Activated B cell treated with CpG ODN at 0.5 μM for 24 hours (primary cell): ENCODE results near the gene MYL7. TPM values are rescaled to one million over a fixed set of nuclear protein-coding genes. Genes with fewer than 3 reads are reported as not detected.

Source experiments
- ATAC-seq: fragments of 200-7000 bp; cut with Tn5 transposase; one replicate; pipeline ENCODE4 v1.10.0; 2021; ENCODE audit warnings: low read depth, mild to moderate bottlenecking, moderate library complexity
- CTCF ChIA-PET: fragments of 350-600 bp; sonication (Branson Sonifier 250); formaldehyde crosslinking; loops from one replicate; lab custom pipeline; 2021; ENCODE audit warnings: antibody characterized with exemption; lab: Charles Lee
- POLR2A ChIA-PET: fragments of 350-600 bp; sonication (Branson Sonifier 250); formaldehyde crosslinking; loops from one replicate; lab custom pipeline; 2021; ENCODE audit warnings: antibody characterized with exemption; lab: Charles Lee
- DNase-seq: peaks from one replicate; pipeline ENCODE4 v3.0.0; 2022
- H3K27ac Mint-ChIP-seq: one replicate; pipeline ENCODE4 v1.8.0; 2020; ENCODE audit warnings: mixed read lengths
- H3K27me3 Mint-ChIP-seq: one replicate; pipeline ENCODE4 v1.8.0; 2021; ENCODE audit warnings: mixed read lengths
- H3K36me3 Mint-ChIP-seq: one replicate; pipeline ENCODE4 v1.8.0; 2021; ENCODE audit warnings: low read depth, mixed read lengths
- H3K4me1 Mint-ChIP-seq: one replicate; pipeline ENCODE4 v1.8.0; 2021; ENCODE audit warnings: mixed read lengths
- H3K4me3 Mint-ChIP-seq: one replicate; pipeline ENCODE4 v1.8.0; 2020; ENCODE audit warnings: mild to moderate bottlenecking, mixed read lengths
- H3K9me3 Mint-ChIP-seq: one replicate; pipeline ENCODE4 v1.8.0; 2020; ENCODE audit warnings: mixed read lengths
- CTCF ChIP-seq: fragments of 200-600 bp; IDR thresholded peaks from one replicate; pipeline ENCODE4 v1.8.0; 2022; ENCODE audit warnings: antibody characterized with exemption, mild to moderate bottlenecking
- intact Hi-C: fragments of 100-400 bp; cut with micrococcal nuclease; formaldehyde crosslinking; loops from one replicate; pipeline ENCODE4 v1.15.1; 2024
- total RNA-seq: library from RNA; stranded (reverse); gene quantifications from 2 replicates; pipeline ENCODE4 v1.2.3, GENCODE V29; 2022

Gene MYL7
- total RNA-seq, 1 donor from 2014 or later, result not detected

- intact Hi-C loops, result no loop called here
- Mint-ChIP-seq H3K4me3 (no peak overlapping the region), H3K27me3 (no peaks in the 10 kb centered on the region), H3K36me3 (no peaks in the 10 kb centered on the region), H3K4me1 (no peaks in the 10 kb centered on the region), H3K27ac (no peak overlapping the region), H3K9me3 (peaks cover 9% of the 10 kb centered on the region)
- ChIA-PET CTCF (no interaction called here), POLR2A (no interaction called here)
- DNase-seq (no peak), ATAC-seq (no peak)
- no peak for TF ChIP-seq CTCF
Measured at GRCh38 chr7:44159824-44160630, 18.9 kb upstream of the MYL7 start.

GRCh38 chr7:44158873-44159631, 17.9 kb upstream of the MYL7 start:
- Mint-ChIP-seq H3K4me3 (no peak overlapping the region), H3K36me3 (no peaks in the 10 kb centered on the region), H3K27me3 (no peaks in the 10 kb centered on the region), H3K27ac (no peak overlapping the region), H3K4me1 (no peaks in the 10 kb centered on the region), H3K9me3 (peaks cover 2% of the 10 kb centered on the region)
- CTCF ChIA-PET, result no interaction called here
- intact Hi-C loops, result no loop called here
- no peak for TF ChIP-seq CTCF
- DNase-seq (no peak), ATAC-seq (no peak)
- POLR2A ChIA-PET, result no interaction called here

GRCh38 chr7:44158096-44158872, 17.2 kb upstream of the MYL7 start:
- ATAC-seq (no peak), DNase-seq (no peak)
- ChIA-PET POLR2A (no interaction called here), CTCF (no interaction called here)
- H3K36me3 Mint-ChIP-seq, result no peaks in the 10 kb centered on the region
- H3K4me1 Mint-ChIP-seq, result no peaks in the 10 kb centered on the region
- H3K27ac Mint-ChIP-seq, result no peak overlapping the region
- no peaks in the 10 kb centered on the region for H3K9me3 Mint-ChIP-seq
- no peak for TF ChIP-seq CTCF
- H3K4me3 Mint-ChIP-seq, result no peak overlapping the region
- no peaks in the 10 kb centered on the region for H3K27me3 Mint-ChIP-seq
- intact Hi-C loops, result no loop called here

GRCh38 chr7:44157116-44158080, 16.3 kb upstream of the MYL7 start:
- Mint-ChIP-seq H3K36me3 (no peaks in the 10 kb centered on the region), H3K4me1 (no peaks in the 10 kb centered on the region), H3K27me3 (no peaks in the 10 kb centered on the region), H3K4me3 (no peak overlapping the region), H3K9me3 (no peaks in the 10 kb centered on the region), H3K27ac (no peak overlapping the region)
- no peak for TF ChIP-seq CTCF
- no peak for ATAC-seq
- ChIA-PET POLR2A (no interaction called here), CTCF (no interaction called here)
- intact Hi-C loops, result no loop called here
- DNase-seq, result no peak
